ENCODE measurements around the gene PDGFRB. TPM values are rescaled to one million over a fixed set of nuclear protein-coding genes. Genes with fewer than 3 reads are reported as not detected.

Gene PDGFRB
- total RNA-seq, 1 donor from 2014 or later, result 74.8 TPM

- Mint-ChIP-seq H3K9me3 (no peaks in the 10 kb centered on the region), H3K27ac (no peak overlapping the region), H3K4me1 (ENCODE audit: unreplicated experiment) (peaks cover 16% of the 10 kb centered on the region), H3K4me3 (no peak overlapping the region), H3K27me3 (peaks cover 21% of the 10 kb centered on the region), H3K36me3 (no peaks in the 10 kb centered on the region)
- TF ChIP-seq CTCF (conservative IDR thresholded peaks at IDR 0.05), result no peak
- DNase-seq (ENCODE audit: extremely low spot score, unreplicated experiment), result no peak
Measured at GRCh38 chr5:150181766-150182545, 26.3 kb upstream of the PDGFRB start.

- DNase-seq (ENCODE audit: extremely low spot score, unreplicated experiment), result no peak
- TF ChIP-seq CTCF (conservative IDR thresholded peaks at IDR 0.05), result no peak
- Mint-ChIP-seq H3K4me1 (ENCODE audit: unreplicated experiment) (peaks cover 16% of the 10 kb centered on the region), H3K36me3 (no peaks in the 10 kb centered on the region), H3K9me3 (no peaks in the 10 kb centered on the region), H3K27ac (no peak overlapping the region), H3K4me3 (no peak overlapping the region), H3K27me3 (peaks cover 12% of the 10 kb centered on the region)
Measured at GRCh38 chr5:150181027-150181426, 25.4 kb upstream of the PDGFRB start.

- TF ChIP-seq CTCF (conservative IDR thresholded peaks at IDR 0.05), result no peak
- H3K27ac Mint-ChIP-seq, result no peak overlapping the region
Measured at GRCh38 chr5:150180241-150181026, 24.8 kb upstream of the PDGFRB start.

GRCh38 chr5:150179019-150179620 is 23.5 kb upstream of the PDGFRB start:
- Mint-ChIP-seq H3K36me3 (no peaks in the 10 kb centered on the region), H3K27me3 (peaks cover 3% of the 10 kb centered on the region), H3K4me3 (no peak overlapping the region), H3K4me1 (ENCODE audit: unreplicated experiment) (peaks cover 8% of the 10 kb centered on the region), H3K27ac (no peak overlapping the region), H3K9me3 (no peaks in the 10 kb centered on the region)
- no peak for DNase-seq (ENCODE audit: extremely low spot score, unreplicated experiment)
- TF ChIP-seq CTCF (conservative IDR thresholded peaks at IDR 0.05), result no peak

More at GRCh38 chr5:150180241-150181026, 24.8 kb upstream of the PDGFRB start:
- Mint-ChIP-seq H3K36me3 (no peaks in the 10 kb centered on the region), H3K4me3 (no peak overlapping the region), H3K9me3 (no peaks in the 10 kb centered on the region), H3K27me3 (peaks cover 9% of the 10 kb centered on the region), H3K4me1 (ENCODE audit: unreplicated experiment) (peaks cover 16% of the 10 kb centered on the region)
- DNase-seq (ENCODE audit: extremely low spot score, unreplicated experiment), result no peak

- peaks cover 3% of the 10 kb centered on the region for H3K27me3 Mint-ChIP-seq
Measured at GRCh38 chr5:150178262-150178661, 22.6 kb upstream of the PDGFRB start.

More at GRCh38 chr5:150178262-150178661, 22.6 kb upstream of the PDGFRB start:
- Mint-ChIP-seq H3K27ac (no peak overlapping the region), H3K36me3 (no peaks in the 10 kb centered on the region), H3K9me3 (no peaks in the 10 kb centered on the region), H3K4me3 (no peak overlapping the region), H3K4me1 (ENCODE audit: unreplicated experiment) (peaks cover 15% of the 10 kb centered on the region)
- DNase-seq (ENCODE audit: extremely low spot score, unreplicated experiment), result no peak
- TF ChIP-seq CTCF (conservative IDR thresholded peaks at IDR 0.05), result no peak

Measured in type B pancreatic cell (in vitro differentiated cells).